Measurements from ENCODE around the gene C1orf21.
A peak's percentile ranks its signal among the peaks of the same experiment; 100 is the strongest.

C1orf21 gene

GRCh38 chr1:184365699-184366098, 21.1 kb upstream of the C1orf21 start:
- no peaks in the 10 kb centered on the region for H3K36me3 ChIP-seq (ENCODE audit: control insufficient read depth, insufficient read depth, low read length)
- H3K23ac ChIP-seq (ENCODE audit: low read length): no peak overlapping the region
- DNase-seq: no peak
- no peak overlapping the region for H3K4ac ChIP-seq (ENCODE audit: low read depth, low read length)
- H2BK5ac ChIP-seq (ENCODE audit: low read length): no peak overlapping the region
- no peak overlapping the region for H2AK5ac ChIP-seq (ENCODE audit: low read length)
- H3K4me1 ChIP-seq (ENCODE audit: control insufficient read depth, low read depth, low read length): no peaks in the 10 kb centered on the region
- no peak overlapping the region for H3K9ac ChIP-seq (ENCODE audit: low read length)
- no peak overlapping the region for H4K8ac ChIP-seq (ENCODE audit: low read depth, low read length)
- H3K4me3 ChIP-seq (ENCODE audit: low read length): no peak overlapping the region
- H2BK15ac ChIP-seq (replicated peaks; ENCODE audit: low read depth): no peak overlapping the region
- no peaks in the 10 kb centered on the region for H3K79me2 ChIP-seq (ENCODE audit: control insufficient read depth, insufficient read depth, low read length)
- H3K27ac ChIP-seq (ENCODE audit: low read depth, low read length): no peak overlapping the region
- no peaks in the 10 kb centered on the region for H3K27me3 ChIP-seq (ENCODE audit: insufficient read depth, low read length, poor library complexity)
- no peak overlapping the region for H2BK120ac ChIP-seq (ENCODE audit: low read depth, low read length)
- WGBS (ENCODE audit: extremely low coverage, insufficient coverage, low lambda C conversion rate): no CpG with 5 or more reads among the region's 2 CpGs
- no peak overlapping the region for H3K18ac ChIP-seq (ENCODE audit: low read length)
- H4K5ac ChIP-seq (ENCODE audit: low read length): no peak overlapping the region
- H3K56ac ChIP-seq (ENCODE audit: low read length): no peak overlapping the region
- H3K79me1 ChIP-seq (ENCODE audit: low read length): no peaks in the 10 kb centered on the region
- no peak overlapping the region for H3K4me2 ChIP-seq (ENCODE audit: low read length)

- no CpG with 5 or more reads among the region's 11 CpGs for WGBS (ENCODE audit: extremely low coverage, insufficient coverage, low lambda C conversion rate)
- Histone ChIP-seq H3K4me2 (ENCODE audit: low read length) (no peak overlapping the region), H2BK120ac (ENCODE audit: low read depth, low read length) (no peak overlapping the region), H3K79me1 (ENCODE audit: low read length) (no peaks in the 10 kb centered on the region), H3K4ac (ENCODE audit: low read depth, low read length) (no peak overlapping the region), H4K5ac (ENCODE audit: low read length) (no peak overlapping the region), H3K27ac (ENCODE audit: low read depth, low read length) (no peak overlapping the region), H3K4me1 (ENCODE audit: control insufficient read depth, low read depth, low read length) (no peaks in the 10 kb centered on the region), H3K79me2 (ENCODE audit: control insufficient read depth, insufficient read depth, low read length) (no peaks in the 10 kb centered on the region), H4K8ac (ENCODE audit: low read depth, low read length) (no peak overlapping the region), H2BK5ac (ENCODE audit: low read length) (no peak overlapping the region), H3K4me3 (ENCODE audit: low read length) (no peak overlapping the region), H3K9ac (ENCODE audit: low read length) (no peak overlapping the region), H3K23ac (ENCODE audit: low read length) (no peak overlapping the region), H2BK15ac (replicated peaks; ENCODE audit: low read depth) (no peak overlapping the region), H3K56ac (ENCODE audit: low read length) (no peak overlapping the region), H3K36me3 (ENCODE audit: control insufficient read depth, insufficient read depth, low read length) (no peaks in the 10 kb centered on the region), H3K18ac (ENCODE audit: low read length) (no peak overlapping the region), H3K27me3 (ENCODE audit: insufficient read depth, low read length, poor library complexity) (no peaks in the 10 kb centered on the region), H2AK5ac (ENCODE audit: low read length) (no peak overlapping the region)
- DNase-seq: no peak
Observed at GRCh38 chr1:184366997-184367396, 19.8 kb upstream of the C1orf21 start.

- H3K36me3 ChIP-seq (ENCODE audit: control insufficient read depth, insufficient read depth, low read length): no peaks in the 10 kb centered on the region
- no peak overlapping the region for H3K18ac ChIP-seq (ENCODE audit: low read length)
- H3K56ac ChIP-seq (ENCODE audit: low read length): no peak overlapping the region
- H2BK5ac ChIP-seq (ENCODE audit: low read length): no peak overlapping the region
- H3K4ac ChIP-seq (ENCODE audit: low read depth, low read length): no peak overlapping the region
- H3K79me1 ChIP-seq (ENCODE audit: low read length): no peaks in the 10 kb centered on the region
- no peak overlapping the region for H3K4me3 ChIP-seq (ENCODE audit: low read length)
- no peak overlapping the region for H3K27ac ChIP-seq (ENCODE audit: low read depth, low read length)
- H2AK5ac ChIP-seq (ENCODE audit: low read length): no peak overlapping the region
- no peak overlapping the region for H2BK15ac ChIP-seq (replicated peaks; ENCODE audit: low read depth)
- H3K4me1 ChIP-seq (ENCODE audit: control insufficient read depth, low read depth, low read length): no peaks in the 10 kb centered on the region
- H3K23ac ChIP-seq (ENCODE audit: low read length): no peak overlapping the region
- H3K79me2 ChIP-seq (ENCODE audit: control insufficient read depth, insufficient read depth, low read length): no peaks in the 10 kb centered on the region
- no peak for DNase-seq
- H3K4me2 ChIP-seq (ENCODE audit: low read length): no peak overlapping the region
- no peaks in the 10 kb centered on the region for H3K27me3 ChIP-seq (ENCODE audit: insufficient read depth, low read length, poor library complexity)
- H4K8ac ChIP-seq (ENCODE audit: low read depth, low read length): no peak overlapping the region
- H4K5ac ChIP-seq (ENCODE audit: low read length): no peak overlapping the region
- WGBS (ENCODE audit: extremely low coverage, insufficient coverage, low lambda C conversion rate): no CpG with 5 or more reads among the region's 1 CpG
- no peak overlapping the region for H2BK120ac ChIP-seq (ENCODE audit: low read depth, low read length)
- H3K9ac ChIP-seq (ENCODE audit: low read length): no peak overlapping the region
Observed at GRCh38 chr1:184367427-184368038, 19.3 kb upstream of the C1orf21 start.

GRCh38 chr1:184368354-184368753, 18.5 kb upstream of the C1orf21 start:
- Histone ChIP-seq H3K4ac (ENCODE audit: low read depth, low read length) (no peak overlapping the region), H3K23ac (ENCODE audit: low read length) (no peak overlapping the region), H3K18ac (ENCODE audit: low read length) (no peak overlapping the region), H3K56ac (ENCODE audit: low read length) (no peak overlapping the region), H3K4me1 (ENCODE audit: control insufficient read depth, low read depth, low read length) (no peaks in the 10 kb centered on the region), H3K27me3 (ENCODE audit: insufficient read depth, low read length, poor library complexity) (no peaks in the 10 kb centered on the region), H2BK120ac (ENCODE audit: low read depth, low read length) (no peak overlapping the region), H3K79me1 (ENCODE audit: low read length) (no peaks in the 10 kb centered on the region), H3K9ac (ENCODE audit: low read length) (no peak overlapping the region), H3K4me2 (ENCODE audit: low read length) (no peak overlapping the region), H2AK5ac (ENCODE audit: low read length) (no peak overlapping the region), H4K5ac (ENCODE audit: low read length) (no peak overlapping the region), H3K79me2 (ENCODE audit: control insufficient read depth, insufficient read depth, low read length) (no peaks in the 10 kb centered on the region), H2BK5ac (ENCODE audit: low read length) (no peak overlapping the region), H3K36me3 (ENCODE audit: control insufficient read depth, insufficient read depth, low read length) (no peaks in the 10 kb centered on the region), H2BK15ac (replicated peaks; ENCODE audit: low read depth) (no peak overlapping the region), H3K4me3 (ENCODE audit: low read length) (no peak overlapping the region), H4K8ac (ENCODE audit: low read depth, low read length) (no peak overlapping the region), H3K27ac (ENCODE audit: low read depth, low read length) (no peak overlapping the region)
- 100% methylated on average over 2 of the region's 2 CpGs for WGBS (ENCODE audit: extremely low coverage, insufficient coverage, low lambda C conversion rate)
- no peak for DNase-seq

- Histone ChIP-seq H3K23ac (ENCODE audit: low read length) (no peak overlapping the region), H2BK15ac (replicated peaks; ENCODE audit: low read depth) (no peak overlapping the region), H3K4me3 (ENCODE audit: low read length) (no peak overlapping the region), H4K8ac (ENCODE audit: low read depth, low read length) (no peak overlapping the region), H3K27ac (ENCODE audit: low read depth, low read length) (no peak overlapping the region), H3K9ac (ENCODE audit: low read length) (no peak overlapping the region), H3K27me3 (ENCODE audit: insufficient read depth, low read length, poor library complexity) (no peaks in the 10 kb centered on the region), H3K4me1 (ENCODE audit: control insufficient read depth, low read depth, low read length) (no peaks in the 10 kb centered on the region), H3K36me3 (ENCODE audit: control insufficient read depth, insufficient read depth, low read length) (no peaks in the 10 kb centered on the region), H2BK5ac (ENCODE audit: low read length) (no peak overlapping the region), H2AK5ac (ENCODE audit: low read length) (no peak overlapping the region), H3K79me1 (ENCODE audit: low read length) (no peaks in the 10 kb centered on the region), H3K79me2 (ENCODE audit: control insufficient read depth, insufficient read depth, low read length) (no peaks in the 10 kb centered on the region), H4K5ac (ENCODE audit: low read length) (no peak overlapping the region), H3K4ac (ENCODE audit: low read depth, low read length) (no peak overlapping the region), H3K56ac (ENCODE audit: low read length) (peak overlapping the region; percentile 31), H3K18ac (ENCODE audit: low read length) (no peak overlapping the region), H3K4me2 (ENCODE audit: low read length) (no peak overlapping the region), H2BK120ac (ENCODE audit: low read depth, low read length) (no peak overlapping the region)
- no CpG with 5 or more reads among the region's 4 CpGs for WGBS (ENCODE audit: extremely low coverage, insufficient coverage, low lambda C conversion rate)
- peak; percentile 64 for DNase-seq
Observed at GRCh38 chr1:184370850-184371249, 16.0 kb upstream of the C1orf21 start.

GRCh38 chr1:184373155-184373554, 13.7 kb upstream of the C1orf21 start:
- Histone ChIP-seq H3K56ac (ENCODE audit: low read length) (no peak overlapping the region), H3K23ac (ENCODE audit: low read length) (no peak overlapping the region), H3K36me3 (ENCODE audit: control insufficient read depth, insufficient read depth, low read length) (no peaks in the 10 kb centered on the region), H3K4ac (ENCODE audit: low read depth, low read length) (no peak overlapping the region), H2BK5ac (ENCODE audit: low read length) (no peak overlapping the region), H3K27me3 (ENCODE audit: insufficient read depth, low read length, poor library complexity) (no peaks in the 10 kb centered on the region), H4K5ac (ENCODE audit: low read length) (no peak overlapping the region), H2BK15ac (replicated peaks; ENCODE audit: low read depth) (no peak overlapping the region), H3K9ac (ENCODE audit: low read length) (no peak overlapping the region), H3K79me1 (ENCODE audit: low read length) (no peaks in the 10 kb centered on the region), H3K18ac (ENCODE audit: low read length) (no peak overlapping the region), H4K8ac (ENCODE audit: low read depth, low read length) (no peak overlapping the region), H3K4me2 (ENCODE audit: low read length) (no peak overlapping the region), H3K4me1 (ENCODE audit: control insufficient read depth, low read depth, low read length) (no peaks in the 10 kb centered on the region), H3K27ac (ENCODE audit: low read depth, low read length) (no peak overlapping the region), H3K4me3 (ENCODE audit: low read length) (no peak overlapping the region), H3K79me2 (ENCODE audit: control insufficient read depth, insufficient read depth, low read length) (no peaks in the 10 kb centered on the region), H2BK120ac (ENCODE audit: low read depth, low read length) (no peak overlapping the region), H2AK5ac (ENCODE audit: low read length) (no peak overlapping the region)
- no peak for DNase-seq
- WGBS (ENCODE audit: extremely low coverage, insufficient coverage, low lambda C conversion rate): no CpG with 5 or more reads among the region's 4 CpGs

Data from mesendoderm (in vitro differentiated cells).